Measurements from ENCODE around the gene ANKRD36. TPM values are rescaled to one million over a fixed set of nuclear protein-coding genes. Genes with fewer than 3 reads are reported as not detected.
"Not testable (repeated sequence)": the region's sequence is repeated elsewhere in the genome, so short reads cannot be mapped to it uniquely, and the experiment has no call there.

Gene ANKRD36
- total and polyA plus RNA-seq, 2 of the 4 experiments (the other 2 are of a cell fraction), result 2.6 to 20.1 TPM

DNA sequence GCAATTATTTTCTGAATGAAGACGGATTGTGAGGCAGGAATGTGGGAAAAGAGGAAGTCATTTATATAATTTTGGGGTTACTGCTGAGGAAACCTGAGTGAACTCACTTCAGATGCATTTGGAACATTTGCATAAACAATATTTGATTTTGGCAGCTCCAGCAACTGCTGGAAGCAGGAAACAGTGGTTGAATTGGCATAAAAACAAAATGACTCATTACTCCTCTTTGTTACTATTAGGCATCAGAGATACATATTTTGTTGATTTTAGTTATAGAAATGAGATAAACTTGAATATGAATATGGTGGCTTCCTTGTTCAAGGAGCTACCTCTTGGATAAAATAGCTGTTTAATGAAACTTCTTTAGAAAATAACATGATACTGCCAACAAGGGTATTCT is 82.4 kb downstream of the ANKRD36 start:
- H4K91ac ChIP-seq (ENCODE audit: insufficient read depth, low read depth, low read length); H3K14ac ChIP-seq (replicated peaks; ENCODE audit: low read depth, low read length); H2BK20ac ChIP-seq (ENCODE audit: low read depth, low read length); H4K8ac ChIP-seq (ENCODE audit: low read depth in 2 of 2, low read length in 2 of 2); H3K18ac ChIP-seq (ENCODE audit: low read depth, low read length); CTCF ChIA-PET; H2BK5ac ChIP-seq (ENCODE audit: low read depth, low read length, poor library complexity, severe bottlenecking); H3K4ac ChIP-seq (ENCODE audit: low read depth, low read length); H2BK15ac ChIP-seq (ENCODE audit: low read depth, low read length); H3K27ac ChIP-seq (ENCODE audit: insufficient read depth, low read length); H4K20me1 ChIP-seq (ENCODE audit: insufficient read depth, low read length); H2AK9ac ChIP-seq (replicated peaks; ENCODE audit: low read depth, low read length, poor library complexity); H3K56ac ChIP-seq (ENCODE audit: extremely low read depth, insufficient read depth, low read length); H4K5ac ChIP-seq (ENCODE audit: low read depth, low read length); POLR2A ChIA-PET (ENCODE audit: unreplicated experiment); in situ Hi-C loops (cut with MboI; ENCODE audit: low sequenced_read_pairs); H3K79me1 ChIP-seq (ENCODE audit: low read depth in 1 of 2, low read length in 2 of 2); H3K36me3 ChIP-seq (ENCODE audit: control insufficient read depth, insufficient read depth, low read length); H3K9me1 ChIP-seq (ENCODE audit: insufficient read depth, low read length); H2AFZ ChIP-seq (replicated peaks; ENCODE audit: low read length, poor library complexity); BruUV-seq (replicated peaks); H2AK5ac ChIP-seq (ENCODE audit: low read depth, low read length); H3K4me1 ChIP-seq (ENCODE audit: control insufficient read depth, insufficient read depth, low read length); H3K4me2 ChIP-seq (ENCODE audit: low read depth, low read length); dilution Hi-C loops (cut with HindIII; ENCODE audit: low sequenced_read_pairs, unreplicated experiment); ATAC-seq (ENCODE audit: low read depth); H3K9me3 ChIP-seq (ENCODE audit: control insufficient read depth, insufficient read depth, low read length); H3K23ac ChIP-seq (ENCODE audit: low read depth, low read length); H3K27me3 ChIP-seq (ENCODE audit: control insufficient read depth, insufficient read depth, low read length); H2BK120ac ChIP-seq (ENCODE audit: low read depth, low read length); H3K9ac ChIP-seq (ENCODE audit: low read depth, low read length); H3K4me3 ChIP-seq (ENCODE audit: insufficient read depth, low read depth, low read length): not testable (repeated sequence)
- peak; percentile 85 for DNase-seq
- no CpG with 5 or more reads among the region's 1 CpG for WGBS, 2 experiments (ENCODE audit: extremely low coverage in 2 of 2, insufficient read length in 1 of 2)
- intact Hi-C loops (cut with micrococcal nuclease), result loop anchor here (2.0 kb wide), 1 partner anchor 351 kb away; no protein-coding TSS in a partner anchor

- H3K18ac ChIP-seq (ENCODE audit: low read depth, low read length); H2BK120ac ChIP-seq (ENCODE audit: low read depth, low read length); H2BK20ac ChIP-seq (ENCODE audit: low read depth, low read length); H3K14ac ChIP-seq (replicated peaks; ENCODE audit: low read depth, low read length); H3K79me1 ChIP-seq (ENCODE audit: low read depth in 1 of 2, low read length in 2 of 2); H2BK15ac ChIP-seq (ENCODE audit: low read depth, low read length); H4K5ac ChIP-seq (ENCODE audit: low read depth, low read length); H2AFZ ChIP-seq (replicated peaks; ENCODE audit: low read length, poor library complexity); H3K4me3 ChIP-seq (ENCODE audit: insufficient read depth, low read depth, low read length); H3K36me3 ChIP-seq (ENCODE audit: control insufficient read depth, insufficient read depth, low read length); H2AK9ac ChIP-seq (replicated peaks; ENCODE audit: low read depth, low read length, poor library complexity); H3K27me3 ChIP-seq (ENCODE audit: control insufficient read depth, insufficient read depth, low read length); BruUV-seq (replicated peaks); in situ Hi-C loops (cut with MboI; ENCODE audit: low sequenced_read_pairs); H3K4me2 ChIP-seq (ENCODE audit: low read depth, low read length); H4K91ac ChIP-seq (ENCODE audit: insufficient read depth, low read depth, low read length); H3K9me1 ChIP-seq (ENCODE audit: insufficient read depth, low read length); ATAC-seq (ENCODE audit: low read depth); intact Hi-C loops (cut with micrococcal nuclease); H2AK5ac ChIP-seq (ENCODE audit: low read depth, low read length); H3K27ac ChIP-seq (ENCODE audit: insufficient read depth, low read length); H3K9ac ChIP-seq (ENCODE audit: low read depth, low read length); H4K20me1 ChIP-seq (ENCODE audit: insufficient read depth, low read length); H3K9me3 ChIP-seq (ENCODE audit: control insufficient read depth, insufficient read depth, low read length); H3K4me1 ChIP-seq (ENCODE audit: control insufficient read depth, insufficient read depth, low read length); CTCF ChIA-PET; H3K4ac ChIP-seq (ENCODE audit: low read depth, low read length); dilution Hi-C loops (cut with HindIII; ENCODE audit: low sequenced_read_pairs, unreplicated experiment); H3K56ac ChIP-seq (ENCODE audit: extremely low read depth, insufficient read depth, low read length); H3K23ac ChIP-seq (ENCODE audit: low read depth, low read length); POLR2A ChIA-PET (ENCODE audit: unreplicated experiment); H2BK5ac ChIP-seq (ENCODE audit: low read depth, low read length, poor library complexity, severe bottlenecking); H4K8ac ChIP-seq (ENCODE audit: low read depth in 2 of 2, low read length in 2 of 2): not testable (repeated sequence)
- WGBS, 2 experiments (ENCODE audit: extremely low coverage in 2 of 2, insufficient read length in 1 of 2), result no CpG with 5 or more reads among the region's 1 CpG
- DNase-seq, result peak; percentile 39
Observed at GRCh38 chr2:97197251-97197650, 84.3 kb downstream of the ANKRD36 start.

All from IMR-90 (cell line).